ENCODE measurements around the gene CEMIP2. TPM values are rescaled to one million over a fixed set of nuclear protein-coding genes. Genes with fewer than 3 reads are reported as not detected.

Gene CEMIP2
- total RNA-seq, 1 donor from 2014 or later: 139 TPM

DNA sequence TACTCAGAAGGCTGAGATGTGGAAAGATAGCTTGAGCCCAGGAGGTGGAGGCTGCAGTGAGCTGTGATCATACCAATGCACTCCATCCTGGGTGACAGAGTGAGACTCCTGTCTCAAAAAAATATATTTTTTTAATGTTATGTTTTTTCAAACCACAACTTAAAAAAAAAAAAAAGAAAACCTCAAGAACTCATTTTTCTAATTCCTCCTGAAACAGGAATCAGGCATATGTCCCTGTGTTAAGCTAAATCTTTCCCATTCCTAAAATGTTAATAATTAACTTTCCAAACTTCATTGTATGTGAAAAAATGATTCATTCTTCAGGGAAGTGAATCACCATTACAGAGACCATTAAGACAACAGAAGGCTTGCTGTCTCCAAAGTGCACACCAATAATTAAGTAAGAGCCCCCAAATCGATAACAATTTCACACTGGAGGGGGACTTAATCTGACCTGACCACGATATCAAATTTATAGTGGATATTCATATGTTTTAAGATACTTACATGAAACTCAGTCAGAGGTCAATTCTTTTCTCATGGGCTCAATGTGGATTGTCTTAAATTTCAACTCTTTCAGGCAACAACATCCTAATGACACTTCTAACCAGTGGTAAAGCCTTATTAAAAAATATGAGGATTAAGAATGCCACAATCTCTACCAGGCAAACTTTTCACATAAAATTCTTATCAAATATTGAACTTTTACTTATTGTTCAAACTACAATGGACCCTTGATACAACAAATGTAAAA, 5.2 kb downstream of the CEMIP2 start:
- Histone ChIP-seq H3K27me3 (ENCODE audit: insufficient read depth, low read length) (no peaks in the 10 kb centered on the region), H3K4me1 (ENCODE audit: insufficient read depth, low read length) (peaks cover 59% of the 10 kb centered on the region), H4K20me1 (ENCODE audit: insufficient read depth, low read length) (peaks cover 63% of the 10 kb centered on the region), H2AFZ (ENCODE audit: low read depth, low read length) (no peak overlapping the region), H3K9ac (ENCODE audit: low read length) (peak overlapping the region; percentile 25), H3K4me3 (ENCODE audit: insufficient read depth, low read depth, low read length) (peak overlapping the region; percentile 10), H3K27ac (ENCODE audit: low read depth, low read length) (peak overlapping the region; percentile 73), H3K79me2 (ENCODE audit: insufficient read depth, low read length) (peaks cover 93% of the 10 kb centered on the region), H3K36me3 (ENCODE audit: insufficient read depth, low read length) (no peaks in the 10 kb centered on the region), H3K4me2 (ENCODE audit: low read length) (peak overlapping the region; percentile 66), H3K9me3 (ENCODE audit: insufficient read depth, low read depth, low read length) (no peaks in the 10 kb centered on the region)
- Mint-ChIP-seq H3K27me3 (ENCODE audit: low read depth, unreplicated experiment) (no peaks in the 10 kb centered on the region), H3K27ac (ENCODE audit: unreplicated experiment) (peak overlapping the region; percentile 88), H3K36me3 (ENCODE audit: low read depth, unreplicated experiment) (no peaks in the 10 kb centered on the region), H3K9me3 (ENCODE audit: unreplicated experiment) (no peaks in the 10 kb centered on the region), H3K4me1 (ENCODE audit: low read depth, unreplicated experiment) (peaks cover 66% of the 10 kb centered on the region), H3K4me3 (ENCODE audit: unreplicated experiment) (peak overlapping the region; percentile 5)
- peak; percentile 90 for DNase-seq (ENCODE audit: low read depth)
- TF ChIP-seq CTCF (IDR thresholded peaks at IDR 0.05; ENCODE audit: insufficient read depth, low read depth, low read length) (no peak), EZH2 (IDR thresholded peaks at IDR 0.05; ENCODE audit: insufficient read depth, low read length) (no peak)
- peak; percentile 26 for FAIRE-seq

DNA sequence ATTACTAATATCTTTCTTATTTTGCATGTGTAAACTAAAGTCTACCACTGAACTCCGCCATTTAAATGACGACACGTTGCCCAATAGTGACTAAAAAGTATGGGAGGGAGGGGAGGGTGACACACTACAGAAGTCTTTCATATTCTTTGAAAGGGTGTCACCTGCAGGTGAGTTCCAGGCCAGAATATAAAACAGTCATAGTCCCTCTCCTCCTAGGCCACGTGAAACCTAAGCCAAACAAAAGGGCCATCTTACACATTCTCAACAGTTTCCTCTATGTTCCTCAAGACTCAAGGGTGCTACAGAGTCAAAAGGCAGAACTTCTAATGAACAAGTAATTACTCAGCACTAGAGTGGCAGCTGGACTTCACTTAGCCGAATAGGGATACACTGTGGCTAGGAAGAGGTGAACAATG, 6.4 kb downstream of the CEMIP2 start:
- Histone ChIP-seq H3K4me2 (ENCODE audit: low read length) (peak overlapping the region; percentile 44), H3K36me3 (ENCODE audit: insufficient read depth, low read length) (no peaks in the 10 kb centered on the region), H4K20me1 (ENCODE audit: insufficient read depth, low read length) (peaks cover 64% of the 10 kb centered on the region), H3K27ac (ENCODE audit: low read depth, low read length) (no peak overlapping the region), H3K9me3 (ENCODE audit: insufficient read depth, low read depth, low read length) (no peaks in the 10 kb centered on the region), H3K4me3 (ENCODE audit: insufficient read depth, low read depth, low read length) (no peak overlapping the region), H3K9ac (ENCODE audit: low read length) (no peak overlapping the region), H3K27me3 (ENCODE audit: insufficient read depth, low read length) (no peaks in the 10 kb centered on the region), H3K79me2 (ENCODE audit: insufficient read depth, low read length) (peaks cover 93% of the 10 kb centered on the region), H3K4me1 (ENCODE audit: insufficient read depth, low read length) (peaks cover 52% of the 10 kb centered on the region), H2AFZ (ENCODE audit: low read depth, low read length) (no peak overlapping the region)
- FAIRE-seq (no peak), DNase-seq (ENCODE audit: low read depth) (no peak)
- TF ChIP-seq EZH2 (IDR thresholded peaks at IDR 0.05; ENCODE audit: insufficient read depth, low read length) (no peak), CTCF (IDR thresholded peaks at IDR 0.05; ENCODE audit: insufficient read depth, low read depth, low read length) (no peak)
- peaks cover 74% of the 10 kb centered on the region for H3K4me1 Mint-ChIP-seq (ENCODE audit: low read depth, unreplicated experiment)
- no peaks in the 10 kb centered on the region for H3K27me3 Mint-ChIP-seq (ENCODE audit: low read depth, unreplicated experiment)
- no peak overlapping the region for H3K4me3 Mint-ChIP-seq (ENCODE audit: unreplicated experiment)
- H3K9me3 Mint-ChIP-seq (ENCODE audit: unreplicated experiment): no peaks in the 10 kb centered on the region
- peak overlapping the region; percentile 22 for H3K27ac Mint-ChIP-seq (ENCODE audit: unreplicated experiment)
- H3K36me3 Mint-ChIP-seq (ENCODE audit: low read depth, unreplicated experiment): no peaks in the 10 kb centered on the region

GRCh38 chr9:71760901-71761300, 7.4 kb downstream of the CEMIP2 start:
- peaks cover 93% of the 10 kb centered on the region for H3K79me2 ChIP-seq (ENCODE audit: insufficient read depth, low read length)
- H3K4me1 ChIP-seq (ENCODE audit: insufficient read depth, low read length): peaks cover 43% of the 10 kb centered on the region
- H3K9me3 ChIP-seq (ENCODE audit: insufficient read depth, low read depth, low read length): no peaks in the 10 kb centered on the region
- peak; percentile 33 for DNase-seq (ENCODE audit: low read depth)
- TF ChIP-seq CTCF (IDR thresholded peaks at IDR 0.05; ENCODE audit: insufficient read depth, low read depth, low read length): no peak
- no peak for TF ChIP-seq EZH2 (IDR thresholded peaks at IDR 0.05; ENCODE audit: insufficient read depth, low read length)
- Mint-ChIP-seq H3K27me3 (ENCODE audit: low read depth, unreplicated experiment) (no peaks in the 10 kb centered on the region), H3K4me3 (ENCODE audit: unreplicated experiment) (peak overlapping the region; percentile 66), H3K4me1 (ENCODE audit: low read depth, unreplicated experiment) (peaks cover 76% of the 10 kb centered on the region), H3K9me3 (ENCODE audit: unreplicated experiment) (no peaks in the 10 kb centered on the region), H3K36me3 (ENCODE audit: low read depth, unreplicated experiment) (no peaks in the 10 kb centered on the region), H3K27ac (ENCODE audit: unreplicated experiment) (peak overlapping the region; percentile 68)
- H3K4me3 ChIP-seq (ENCODE audit: insufficient read depth, low read depth, low read length): no peak overlapping the region
- no peak overlapping the region for H3K9ac ChIP-seq (ENCODE audit: low read length)
- H4K20me1 ChIP-seq (ENCODE audit: insufficient read depth, low read length): peaks cover 60% of the 10 kb centered on the region
- no peak overlapping the region for H3K27ac ChIP-seq (ENCODE audit: low read depth, low read length)
- H2AFZ ChIP-seq (ENCODE audit: low read depth, low read length): no peak overlapping the region
- H3K27me3 ChIP-seq (ENCODE audit: insufficient read depth, low read length): no peaks in the 10 kb centered on the region
- H3K36me3 ChIP-seq (ENCODE audit: insufficient read depth, low read length): no peaks in the 10 kb centered on the region
- H3K4me2 ChIP-seq (ENCODE audit: low read length): no peak overlapping the region
- no peak for FAIRE-seq

Data from astrocyte (in vitro differentiated cells and primary cell).